ENCODE measurements around the gene LRP5. TPM values are rescaled to one million over a fixed set of nuclear protein-coding genes. Genes with fewer than 3 reads are reported as not detected.

LRP5 gene
- total and polyA plus RNA-seq, 2 experiments from 2014 or later, result 26.9 to 51.1 TPM

- Histone ChIP-seq H3K4me3 (peak overlapping the region; percentile 83), H3K36me3 (ENCODE audit: insufficient read depth) (no peaks in the 10 kb centered on the region), H2AFZ (peak overlapping the region; percentile 32; the same call in 1 of the 2 replicates), H3K4me1 (ENCODE audit: insufficient read depth) (peaks cover 43% of the 10 kb centered on the region), H3K27ac (ENCODE audit: low read depth) (no peak overlapping the region), H3K9me2 (ENCODE audit: insufficient read depth) (no peaks in the 10 kb centered on the region), H3F3A (replicated peaks; ENCODE audit: low read depth) (peaks cover 17% of the 10 kb centered on the region), H4K20me1 (replicated peaks; ENCODE audit: insufficient read depth) (no peaks in the 10 kb centered on the region; the same call in 1 of the 2 replicates), H3K4me2 (peak overlapping the region; percentile 87), H3K27me3 (ENCODE audit: insufficient read depth) (peaks cover 12% of the 10 kb centered on the region; the same call in 1 of the 2 replicates), H3K79me2 (replicated peaks; ENCODE audit: insufficient read depth) (peaks cover 49% of the 10 kb centered on the region)
- Mint-ChIP-seq H3K36me3 (ENCODE audit: low read depth) (peaks cover 6% of the 10 kb centered on the region; the same call in 1 of the 3 replicates), H3K9me3 (peaks cover 4% of the 10 kb centered on the region; the same call in 1 of the 3 replicates), H3K27me3 (ENCODE audit: insufficient read depth, low read depth, poor library complexity) (peaks cover 21% of the 10 kb centered on the region), H3K4me3 (peak overlapping the region; percentile 92), H3K4me1 (peaks cover 55% of the 10 kb centered on the region), H3K27ac (peak overlapping the region; percentile 74)
- DNase-seq (ENCODE audit: low spot score), result peak; percentile 47
- ATAC-seq, result peak; percentile 33
- TF ChIP-seq CREB1 (CRISPR knock-in tag; IDR thresholded peaks at IDR 0.05; ENCODE audit: low read depth) (no peak), REST (IDR thresholded peaks at IDR 0.05; ENCODE audit: unreplicated experiment) (no peak), JUNB (IDR thresholded peaks at IDR 0.05; ENCODE audit: unreplicated experiment) (no peak), ZNF462 (CRISPR knock-in tag; IDR thresholded peaks at IDR 0.05) (no peak), EZH2phosphoT487 (IDR thresholded peaks at IDR 0.05; ENCODE audit: unreplicated experiment) (no peak)
These were observed 586 bp downstream of the LRP5 start for GRCh38 chr11:68312780-68313573.
